GM19328 (cell line): ENCODE data around the gene TNP2.

ENCODE experiments used
- ATAC-seq: cut with Tn5 transposase; IDR thresholded peaks from one replicate; pipeline ENCODE4 v1.9.1; 2021; ENCODE audit warnings: mild to moderate bottlenecking, moderate library complexity; ENCODE audit not compliant: unreplicated experiment

Gene TNP2

GRCh38 chr16:11245222-11245737 lies 23.8 kb downstream of the TNP2 start:
- ATAC-seq = no peak

GRCh38 chr16:11242658-11243057 lies 26.5 kb downstream of the TNP2 start:
- no peak for ATAC-seq

- no peak for ATAC-seq
Measured at GRCh38 chr16:11241480-11242204, 27.5 kb downstream of the TNP2 start.

GRCh38 chr16:11240636-11241473 lies 28.3 kb downstream of the TNP2 start:
- ATAC-seq = no peak

DNA sequence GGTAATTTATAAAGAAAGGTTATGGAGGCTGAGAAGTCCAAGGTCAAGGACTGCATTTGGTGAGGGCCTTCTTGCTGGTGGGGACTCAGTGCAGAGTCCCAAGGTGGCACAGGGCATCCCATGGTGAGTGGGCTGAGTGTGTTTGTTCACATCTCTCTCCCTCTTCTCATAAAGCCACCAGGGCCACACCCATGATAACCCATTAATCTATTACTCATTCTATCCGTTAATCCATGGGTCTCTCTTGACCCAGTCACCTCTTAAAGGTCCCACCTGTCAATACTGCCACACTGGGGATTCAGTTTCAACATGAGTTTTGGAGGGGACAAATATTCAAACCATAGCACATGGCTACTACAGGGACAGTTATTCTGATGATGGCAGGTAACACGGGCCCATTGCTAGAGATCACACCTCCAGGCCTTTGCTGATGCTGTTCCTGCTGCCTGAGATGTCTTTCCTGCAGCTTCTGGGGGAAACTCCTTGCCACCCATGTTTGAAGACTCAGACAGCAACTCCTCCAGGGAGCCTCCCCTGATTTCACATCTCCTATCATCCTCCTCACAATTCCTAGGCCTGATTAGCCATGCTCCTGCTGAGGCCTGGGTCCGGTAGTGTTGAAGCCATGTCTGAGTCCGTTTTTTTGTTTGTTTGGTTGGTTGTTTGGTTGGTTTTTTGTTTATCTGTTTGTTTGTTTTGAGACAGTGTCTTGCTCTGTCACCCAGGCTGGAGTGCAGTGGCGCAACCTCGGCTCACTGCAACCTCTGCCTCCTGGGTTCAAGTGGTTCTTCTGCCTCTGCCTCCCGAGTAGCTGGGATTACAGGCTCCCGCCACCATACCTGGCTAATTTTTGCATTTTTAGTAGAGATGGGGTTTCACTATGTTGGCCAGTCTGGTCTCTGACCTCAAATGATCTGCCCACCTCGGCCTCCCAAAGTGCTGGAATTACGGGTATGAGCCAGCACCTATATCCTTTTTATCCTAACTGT lies 29.2 kb downstream of the TNP2 start:
- ATAC-seq = no peak

- no peak for ATAC-seq
Measured at GRCh38 chr16:11238272-11239202, 30.6 kb downstream of the TNP2 start.

DNA sequence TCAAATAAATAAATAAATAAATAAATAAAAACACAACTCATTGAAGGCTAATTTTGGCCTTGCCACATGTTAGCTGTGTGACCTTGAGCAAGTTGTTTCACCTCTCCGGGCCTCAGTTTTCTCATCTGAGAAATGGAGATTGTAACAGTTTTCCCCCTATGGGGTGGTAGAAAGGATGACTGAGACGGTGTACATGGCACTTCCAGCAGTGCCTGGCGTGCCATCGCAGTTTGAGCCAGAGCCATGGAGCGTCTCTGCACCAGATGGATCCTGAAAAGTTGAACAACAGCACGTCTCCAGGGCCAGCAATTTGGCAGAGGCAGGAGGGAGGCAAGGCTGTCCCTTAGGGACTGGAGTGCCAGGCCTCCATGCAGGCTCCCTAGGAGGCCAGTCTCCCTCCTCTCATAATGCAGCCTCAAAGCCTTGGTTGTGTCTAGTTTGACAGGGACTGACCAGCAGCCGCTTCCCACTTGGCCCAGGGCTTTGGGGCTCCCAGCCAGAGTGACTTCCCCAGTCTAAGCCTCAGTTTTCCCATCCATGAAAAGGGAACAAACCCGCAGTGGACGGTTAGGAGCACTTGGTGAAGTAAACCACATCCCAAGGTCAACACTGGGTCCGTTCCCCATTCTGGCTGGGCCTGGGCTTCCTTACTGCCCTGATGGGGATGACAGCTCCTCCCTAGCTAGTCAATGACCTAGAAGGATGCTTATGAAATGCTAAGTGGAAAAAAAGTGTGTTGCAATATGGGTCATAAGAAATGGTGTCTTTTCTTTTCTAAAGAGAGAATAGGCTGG lies 32.5 kb downstream of the TNP2 start:
- no peak for ATAC-seq

DNA sequence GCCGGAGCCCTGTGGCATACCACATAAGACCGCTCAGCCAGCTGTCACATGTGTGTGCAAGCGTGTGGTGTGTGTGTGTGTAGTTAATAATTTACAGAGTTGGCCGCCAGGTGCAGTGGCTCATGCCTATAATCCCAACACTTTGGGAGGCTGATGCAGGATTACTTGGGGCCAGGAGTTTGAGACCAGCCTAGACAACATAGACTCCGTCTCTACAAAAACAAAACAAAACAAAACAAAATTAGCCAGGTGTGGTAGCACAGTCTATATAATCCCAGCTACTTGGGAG lies 33.5 kb downstream of the TNP2 start:
- ATAC-seq = no peak

GRCh38 chr16:11234884-11235702 lies 34.0 kb downstream of the TNP2 start:
- no peak for ATAC-seq

- no peak for ATAC-seq
Measured at GRCh38 chr16:11233727-11234376, 35.3 kb downstream of the TNP2 start.

DNA sequence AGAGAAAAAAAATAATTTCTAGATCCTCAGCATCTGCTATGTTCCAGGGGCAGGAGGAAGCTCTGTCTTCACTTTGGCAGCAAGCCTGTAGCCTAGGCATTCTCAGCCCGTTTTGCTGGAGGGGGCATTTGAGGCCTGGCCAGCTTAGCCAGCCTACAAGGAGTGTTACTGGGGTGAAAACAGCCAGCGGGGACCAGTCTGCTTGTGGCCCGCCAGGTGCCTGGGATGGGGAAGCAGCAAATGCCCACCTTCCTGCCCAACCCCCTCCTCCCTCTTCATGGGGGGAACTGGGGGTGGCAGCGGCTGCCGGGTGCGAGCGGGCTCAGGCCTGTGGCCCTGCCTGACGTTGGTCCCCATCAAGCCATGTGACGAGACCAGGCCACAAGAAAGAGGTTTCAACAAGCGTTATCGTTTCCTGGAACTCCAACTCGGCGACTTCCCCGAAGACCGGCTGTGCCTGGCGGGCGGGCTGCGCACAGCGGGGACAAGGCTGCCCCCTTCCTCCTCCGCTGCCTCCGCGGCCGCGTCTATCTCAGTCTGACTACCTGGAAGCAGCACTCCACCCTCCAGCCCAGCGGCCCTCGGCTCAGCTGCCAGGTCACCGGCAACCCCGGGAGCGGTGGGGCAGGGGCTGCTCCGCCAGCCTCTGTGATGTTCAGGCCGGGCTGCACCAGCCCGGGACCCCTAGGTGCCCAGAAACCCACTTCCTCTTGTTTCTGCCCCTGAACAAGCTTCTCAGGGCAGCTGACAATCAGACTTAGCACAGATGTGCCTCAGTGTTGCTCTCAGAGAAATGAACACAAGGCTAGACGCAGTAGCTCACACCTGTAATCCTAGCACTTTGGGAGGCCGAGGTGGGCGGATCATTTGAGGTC lies 36.0 kb downstream of the TNP2 start:
- ATAC-seq = peak; percentile 55

DNA sequence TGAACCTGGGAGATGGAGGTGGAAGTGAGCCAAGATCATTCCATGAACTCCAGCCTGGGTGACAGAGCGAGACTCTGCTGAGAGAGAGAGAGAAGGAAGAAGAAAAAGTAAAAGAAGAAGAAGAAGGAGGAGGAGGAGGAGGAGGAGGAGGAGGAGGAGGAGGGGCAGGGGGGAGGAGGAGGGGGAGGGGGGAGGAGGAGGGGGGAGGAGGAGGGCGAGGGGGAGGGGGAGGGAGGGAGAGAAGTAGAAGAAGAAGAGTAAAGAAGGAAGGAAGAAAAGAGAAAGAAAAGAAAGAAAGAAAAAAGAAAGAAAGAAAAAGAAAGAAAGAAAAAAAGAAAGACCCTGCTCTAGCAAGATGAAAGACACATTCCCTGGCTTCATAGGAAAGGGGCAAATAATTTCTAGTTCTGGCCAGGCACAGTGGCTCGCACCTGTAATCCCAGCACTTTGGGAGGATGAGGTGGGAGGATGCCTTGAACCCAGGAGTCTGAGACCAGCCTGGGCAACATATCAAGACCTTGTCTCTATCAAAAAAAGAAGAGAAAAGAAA lies 36.7 kb downstream of the TNP2 start:
- ATAC-seq = no peak

DNA sequence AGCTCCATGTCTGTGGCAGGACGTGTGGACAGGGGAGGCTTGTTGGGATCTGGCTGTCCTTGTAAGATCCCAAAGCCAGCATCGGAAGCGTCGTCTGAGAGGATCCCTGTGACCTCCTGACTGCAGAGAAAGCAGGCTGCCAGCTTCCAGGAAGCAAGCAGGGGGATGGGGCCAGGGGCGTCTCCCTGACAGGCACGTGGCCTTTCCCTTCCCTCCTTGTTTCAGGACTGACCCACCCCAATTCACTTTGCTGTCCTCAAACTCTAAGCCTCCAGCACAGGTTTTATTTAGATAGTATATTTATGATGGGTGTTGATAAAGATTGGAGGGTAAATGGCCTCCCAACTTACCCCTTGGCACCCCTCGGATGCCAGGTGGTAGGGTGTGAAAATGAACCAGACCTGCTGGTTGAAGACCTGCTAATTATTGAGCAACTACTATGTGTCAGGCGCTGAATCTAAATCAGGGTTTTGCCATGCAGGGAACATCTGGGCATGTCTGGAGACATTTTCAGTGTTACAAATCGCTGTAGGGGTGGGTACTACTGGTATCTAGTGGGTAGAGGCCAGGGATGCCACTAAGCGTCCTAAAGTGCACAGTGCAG lies 37.7 kb downstream of the TNP2 start:
- no peak for ATAC-seq

DNA sequence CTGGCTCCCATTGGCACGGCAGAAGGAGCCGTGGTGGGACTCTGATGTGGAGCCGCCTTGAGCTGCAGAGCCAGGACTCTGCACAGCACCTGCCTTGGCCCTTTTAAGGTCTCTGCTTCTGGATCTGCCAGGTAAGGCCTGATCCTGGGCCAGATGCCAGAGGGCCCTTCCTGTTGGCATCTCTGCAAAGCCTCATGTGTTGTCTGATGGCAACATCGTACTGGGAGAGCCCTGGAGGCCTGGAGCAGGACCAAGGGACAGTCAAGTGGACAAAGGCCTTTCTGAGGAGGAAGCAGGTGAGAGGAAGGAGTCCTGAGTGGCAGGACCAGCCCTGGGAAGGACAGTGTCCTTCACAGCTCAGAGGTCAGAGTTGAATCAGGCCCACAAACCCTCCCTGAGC lies 39.2 kb downstream of the TNP2 start:
- ATAC-seq = no peak

DNA sequence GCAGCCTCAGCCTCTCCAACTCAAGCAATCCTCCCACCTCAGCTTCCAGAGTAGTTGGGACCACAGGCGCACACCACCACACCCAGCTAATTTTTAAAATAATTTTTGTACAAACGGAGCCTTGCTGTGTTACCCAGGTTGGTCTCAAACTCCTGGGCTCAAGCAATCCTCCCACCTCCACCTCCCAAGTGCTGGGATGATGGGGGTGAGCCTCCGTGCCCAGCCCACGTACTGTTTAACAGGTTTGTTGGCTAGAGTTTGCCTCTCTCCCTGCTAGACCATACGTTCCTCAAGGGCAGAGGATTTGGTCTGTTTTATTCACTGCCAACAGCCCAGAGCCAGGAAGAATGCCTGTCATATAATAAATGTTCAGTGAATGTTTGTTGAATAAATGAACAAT lies 39.7 kb downstream of the TNP2 start:
- ATAC-seq = no peak
